HG03045 (cell line): ENCODE results near the gene SLC6A9.

Experiments used
- ATAC-seq: cut with Tn5 transposase; IDR thresholded peaks from one replicate; pipeline ENCODE4 v1.9.1; 2021; ENCODE audit warnings: mild to moderate bottlenecking, moderate library complexity; ENCODE audit not compliant: unreplicated experiment

Gene SLC6A9

DNA sequence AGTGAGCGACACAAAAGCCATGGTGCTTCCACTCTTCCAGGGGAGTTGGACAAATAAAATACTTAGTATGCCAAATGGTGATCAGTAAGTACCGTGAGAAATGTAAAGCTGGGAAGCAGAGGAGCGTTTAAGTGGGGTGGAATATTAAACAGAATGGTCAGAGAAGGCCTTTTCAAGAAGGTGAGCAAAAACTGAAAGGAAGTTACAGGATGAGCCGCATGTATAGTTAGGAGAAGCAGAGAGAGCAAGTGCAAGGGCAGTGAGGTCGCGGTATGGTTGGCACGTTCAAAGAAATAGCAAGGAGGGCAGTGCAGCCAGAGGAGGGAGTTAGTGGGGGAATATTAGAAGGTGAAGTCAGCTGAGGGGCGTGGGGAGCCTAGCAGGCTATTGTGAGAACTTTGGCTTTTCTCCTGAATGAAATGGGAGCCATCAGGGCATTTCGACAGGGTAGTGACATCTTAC is 57.2 kb downstream of the SLC6A9 start:
- ATAC-seq = no peak

GRCh38 chr1:43971336-43971980 is 59.8 kb downstream of the SLC6A9 start:
- no peak for ATAC-seq

GRCh38 chr1:43970911-43971310 is 60.4 kb downstream of the SLC6A9 start:
- no peak for ATAC-seq

GRCh38 chr1:43970502-43970901 is 60.8 kb downstream of the SLC6A9 start:
- ATAC-seq = no peak

DNA sequence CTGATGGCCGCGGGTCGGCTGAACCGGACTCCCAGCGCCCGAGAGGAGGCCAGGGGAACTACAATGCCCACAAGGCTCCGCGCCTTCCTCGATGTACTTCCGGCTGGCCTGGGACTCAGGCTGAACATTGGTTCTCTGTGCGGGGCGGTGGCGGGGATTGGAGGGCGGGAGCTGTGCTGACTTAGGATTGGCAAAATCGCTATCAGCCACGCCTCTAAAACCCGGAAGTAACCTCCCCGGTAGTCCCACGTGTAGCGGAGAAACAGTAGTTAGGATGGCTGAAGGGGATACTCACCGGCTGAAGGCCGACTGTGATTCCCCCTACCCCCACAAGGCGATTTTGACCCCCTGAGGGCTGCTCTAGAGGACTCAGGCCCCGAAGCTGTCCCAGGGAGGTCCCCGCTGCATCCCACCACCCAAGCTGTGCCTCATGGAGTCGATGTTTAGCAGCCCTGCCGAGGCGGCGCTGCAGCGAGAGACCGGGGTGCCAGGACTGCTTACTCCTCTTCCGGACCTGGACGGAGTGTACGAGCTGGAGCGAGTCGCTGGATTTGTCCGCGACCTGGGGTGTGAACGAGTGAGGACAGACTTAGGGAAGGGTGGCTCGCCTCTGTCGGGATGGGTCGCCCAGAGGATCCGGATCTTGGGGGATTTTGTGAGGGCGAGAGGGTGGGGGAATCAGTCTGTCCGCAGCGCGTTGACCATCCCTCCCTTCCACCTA is 61.4 kb downstream of the SLC6A9 start, which contains the start of gene DPH2:
Gene DPH2, plus strand, starts transcription at position 265 of the 721 bp plus-strand sequence. Its CDS starts 166 bp downstream, at position 431.
- ATAC-seq = peak; percentile 69

DNA sequence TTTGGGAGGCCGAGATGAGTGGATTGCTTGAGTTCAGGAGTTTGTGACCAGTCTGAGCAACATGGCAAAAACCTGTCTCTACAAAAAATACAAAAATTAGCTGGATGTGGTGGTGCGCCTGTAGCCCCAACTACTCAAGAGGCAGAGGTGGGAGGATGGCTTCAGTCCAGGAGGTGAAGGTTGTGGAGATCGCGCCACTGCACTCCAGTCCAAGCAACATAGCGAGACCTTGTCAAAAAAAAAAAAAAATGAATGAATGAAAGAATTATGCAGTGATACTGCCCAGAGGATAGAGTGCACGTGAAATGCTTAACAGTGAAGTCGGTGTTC is 61.9 kb downstream of the SLC6A9 start:
- no peak for ATAC-seq

- no peak for ATAC-seq
Observed at GRCh38 chr1:43968348-43968948, 62.8 kb downstream of the SLC6A9 start.

GRCh38 chr1:43965316-43965715 is 65.9 kb downstream of the SLC6A9 start:
- ATAC-seq = no peak

DNA sequence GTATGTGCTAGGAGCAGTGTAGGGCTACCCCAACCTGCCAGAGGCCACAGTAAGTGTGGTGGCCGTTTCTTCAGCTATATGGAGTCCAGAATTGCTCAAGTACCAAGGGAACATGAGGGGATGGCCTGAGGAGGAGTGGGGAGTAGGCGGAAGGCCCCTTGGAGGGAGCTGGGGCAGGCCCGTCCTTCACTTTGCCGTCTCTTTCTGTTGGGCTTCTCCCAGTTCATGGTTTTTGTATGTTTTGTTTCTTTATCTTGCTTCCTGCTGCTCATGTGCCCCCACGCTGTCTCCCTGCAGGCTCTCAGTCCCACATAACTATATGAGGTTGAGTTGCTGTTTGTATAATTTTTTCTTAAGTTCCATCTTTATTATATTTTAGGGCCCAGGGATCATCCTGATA is 67.4 kb downstream of the SLC6A9 start:
- ATAC-seq = no peak

DNA sequence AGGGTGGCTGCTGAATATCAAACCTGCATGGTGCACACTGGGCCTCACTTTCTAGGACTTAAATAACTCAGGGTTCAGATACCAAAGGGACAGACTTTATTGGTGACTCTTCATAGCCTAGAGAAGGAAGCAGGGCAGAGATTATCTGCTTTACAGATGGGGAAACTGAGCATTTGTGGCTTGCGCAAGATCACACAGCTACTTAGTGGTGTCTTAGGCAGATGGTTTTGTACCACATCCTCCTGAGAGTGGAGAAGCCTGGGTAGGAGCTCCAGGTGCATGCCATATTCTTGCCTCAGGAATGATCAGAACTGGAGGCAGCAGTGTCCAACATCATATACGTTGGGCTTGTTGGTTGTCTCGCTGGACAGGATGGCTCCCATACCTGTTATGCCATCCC is 68.3 kb downstream of the SLC6A9 start:
- no peak for ATAC-seq

- ATAC-seq = no peak
Observed at GRCh38 chr1:43962324-43962723, 68.9 kb downstream of the SLC6A9 start.

DNA sequence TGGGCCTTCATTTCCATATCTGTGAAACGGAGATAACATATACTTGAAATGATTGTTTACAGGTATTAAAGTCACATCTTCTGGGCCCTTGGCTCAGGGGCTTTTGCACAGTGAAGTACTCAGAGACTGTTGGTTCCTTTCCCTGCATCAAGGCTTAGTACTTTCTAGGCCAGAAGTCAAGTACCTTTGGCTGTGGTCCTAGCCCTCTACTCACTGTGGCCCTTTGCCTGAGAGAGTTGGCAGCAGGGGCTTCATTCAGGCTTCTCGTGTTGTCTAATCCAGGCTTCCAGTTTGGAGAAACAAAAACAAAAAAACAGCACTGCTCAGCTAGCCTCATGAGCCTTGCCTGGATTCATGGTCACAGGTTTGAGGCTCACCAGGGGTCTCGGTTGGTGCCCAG is 69.6 kb downstream of the SLC6A9 start:
- ATAC-seq = no peak

DNA sequence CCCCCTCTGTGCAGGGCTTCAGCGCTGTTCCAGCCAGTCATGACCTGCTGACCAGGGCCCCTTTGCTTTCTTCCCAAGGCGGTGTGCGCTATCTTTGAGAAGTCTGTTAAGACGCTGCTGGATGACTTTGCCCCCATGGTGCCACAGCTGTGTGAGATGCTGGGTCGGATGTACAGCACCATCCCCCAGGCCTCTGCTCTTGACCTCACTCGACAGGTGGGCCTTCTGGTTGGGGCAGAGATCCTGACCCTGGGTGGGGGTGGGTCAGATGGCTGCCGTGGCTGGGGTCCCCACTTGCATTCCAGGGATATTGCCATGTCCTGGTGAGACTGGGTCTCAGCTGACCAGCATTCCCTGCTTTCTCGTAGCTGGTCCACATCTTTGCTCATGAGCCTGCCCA is 70.5 kb downstream of the SLC6A9 start:
- ATAC-seq = no peak

DNA sequence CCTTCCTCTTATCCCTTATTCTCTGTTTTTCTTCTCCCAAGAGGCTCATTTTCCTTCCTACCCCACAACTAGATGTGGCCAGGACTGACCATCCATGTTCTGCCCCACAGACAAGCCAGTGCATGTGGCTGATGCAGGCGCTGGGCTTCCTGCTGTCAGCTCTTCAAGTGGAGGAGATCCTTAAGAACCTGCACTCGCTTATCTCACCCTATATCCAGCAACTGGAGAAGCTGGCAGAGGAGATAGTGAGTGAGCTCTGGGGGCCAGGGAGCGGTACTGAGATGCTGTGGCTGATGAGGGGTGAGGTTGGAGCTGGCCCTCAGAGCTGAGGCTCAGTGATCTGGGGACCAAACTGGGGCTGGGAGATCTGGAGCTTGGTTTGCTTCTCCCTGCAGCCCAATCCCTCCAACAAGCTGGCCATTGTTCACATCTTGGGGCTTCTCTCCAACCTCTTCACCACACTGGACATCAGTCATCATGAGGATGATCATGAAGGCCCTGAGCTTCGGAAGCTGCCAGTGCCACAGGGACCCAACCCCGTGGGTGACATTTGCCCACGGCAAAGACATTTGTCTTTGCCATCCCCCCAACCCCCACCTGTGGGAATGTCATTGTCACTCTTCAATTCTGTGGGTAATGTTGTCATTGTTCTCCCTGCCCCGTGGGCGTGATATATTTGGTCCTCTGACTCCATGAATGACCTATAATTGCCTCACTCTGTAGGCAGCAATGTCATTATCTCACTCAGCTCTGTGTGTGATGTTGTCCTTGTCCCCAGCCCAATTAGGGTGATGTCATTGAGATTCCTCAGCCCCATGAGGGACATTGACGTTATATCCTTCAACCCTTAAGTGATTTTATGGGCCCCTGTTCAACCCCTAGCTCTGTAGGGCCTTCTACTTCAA is 72.7 kb downstream of the SLC6A9 start:
- ATAC-seq = no peak

GRCh38 chr1:43957407-43958040 is 73.7 kb downstream of the SLC6A9 start:
- ATAC-seq = no peak

GRCh38 chr1:43956234-43956633 is 75.0 kb downstream of the SLC6A9 start:
- no peak for ATAC-seq

DNA sequence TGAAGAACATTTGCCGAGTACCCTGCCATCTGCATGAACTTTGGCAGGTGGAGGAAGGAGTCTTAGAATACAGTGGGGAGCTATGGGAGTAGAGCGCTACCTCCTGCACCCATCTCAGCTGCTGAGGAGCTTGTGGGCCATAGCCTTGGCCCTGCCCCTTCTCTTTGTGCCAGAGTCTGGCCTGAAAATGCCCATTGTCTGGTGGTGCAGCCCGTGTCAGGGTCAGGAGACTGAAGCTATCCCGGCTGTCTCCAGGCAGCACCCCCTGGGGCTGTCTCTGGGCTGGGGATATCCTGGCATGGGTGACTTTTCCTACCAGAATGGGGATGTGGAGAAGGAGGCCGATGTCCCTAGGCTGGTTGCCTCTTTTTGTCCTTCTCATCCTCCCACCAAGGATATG is 77.2 kb downstream of the SLC6A9 start:
- ATAC-seq = no peak

- ATAC-seq = no peak
Observed at GRCh38 chr1:43953361-43953760, 77.9 kb downstream of the SLC6A9 start.

- no peak for ATAC-seq
Observed at GRCh38 chr1:43952731-43953346, 78.4 kb downstream of the SLC6A9 start.
